Testis (tissue), 3 donors: Measurements from ENCODE around the gene PLEKHM3. TPM values are rescaled to one million over a fixed set of nuclear protein-coding genes. Genes with fewer than 3 reads are reported as not detected.

Source experiments
- DNase-seq: peaks from one replicate; pipeline ENCODE4 v3.0.0-alpha.2; 2019
- H3K27ac ChIP-seq, 2 donors: fragments of 200-600 bp; sonication (generic); one replicate each; pipeline ENCODE4 v1.5.1; 2019
- H3K27me3 ChIP-seq: fragments of 200-600 bp; sonication (generic); one replicate; pipeline ENCODE4 v1.5.1; 2019
- H3K36me3 ChIP-seq: fragments of 200-600 bp; sonication (generic); one replicate; pipeline ENCODE4 v1.5.1; 2017; ENCODE audit warnings: low read depth; ENCODE audit errors: missing control alignments
- H3K4me1 ChIP-seq: fragments of 200-600 bp; sonication (generic); one replicate; pipeline ENCODE4 v1.5.1; 2019
- H3K4me3 ChIP-seq, 2 donors: fragments of 200-600 bp; sonication (generic); one replicate each; pipeline ENCODE4 v1.5.1; 2017 to 2019
- H3K9me3 ChIP-seq: fragments of 200-600 bp; sonication (generic); one replicate; pipeline ENCODE4 v1.5.1; 2017
- POLR2A ChIP-seq: fragments of 450-650 bp; IDR thresholded peaks from one replicate; pipeline ENCODE4 v1.6.1; 2017; ENCODE audit warnings: antibody characterized with exemption, mild to moderate bottlenecking, moderate library complexity
- WGBS, 2 donors: methylation state at CpG; one replicate each; pipeline ENCODE4 v1.1.5; 2018; 5-methylcytosine and 5-hydroxymethylcytosine counted together
- intact Hi-C: fragments of 100-400 bp; cut with DNase I; formaldehyde crosslinking; loops from one replicate; pipeline ENCODE4 v1.15.1; 2023; ENCODE audit warnings: low total_unique reads
- polyA plus RNA-seq: library from polyadenylated mRNA; stranded (reverse); fragments of 350-450 nt; fragmentation: Illumina TruSeq; extraction: RNeasy Lipid Tissue Mini Kit (QIAGEN cat#74804); gene quantifications from one replicate; pipeline ENCODE4 v1.2.3, GENCODE V29; 2014; ENCODE audit warnings: low read depth, low replicate concordance; ENCODE audit not compliant: insufficient read depth
- total RNA-seq, 2 donors: library from RNA; depleted of rRNA; stranded (reverse); fragments of >200 nt; gene quantifications; one replicate each; pipeline ENCODE4 v1.2.3, GENCODE V29; 2016
- TF ChIP-seq, protein P1 (sequence below), 3 experiments: fragments of 450-650 bp in 2 of 3; fragments of 200-600 bp in 1 of 3; sonication (generic) in 1 of 3; IDR thresholded peaks; one replicate each; pipeline ENCODE4 v1.5.1; 2016 to 2019; ENCODE audit warnings: antibody characterized with exemption in 3 of 3, mild to moderate bottlenecking in 2 of 3, moderate library complexity in 1 of 3

The PLEKHM3 gene
- total and polyA plus RNA-seq, 3 donors from 2014 or later: 12.5 to 24.6 (median 21.9) TPM

DNA sequence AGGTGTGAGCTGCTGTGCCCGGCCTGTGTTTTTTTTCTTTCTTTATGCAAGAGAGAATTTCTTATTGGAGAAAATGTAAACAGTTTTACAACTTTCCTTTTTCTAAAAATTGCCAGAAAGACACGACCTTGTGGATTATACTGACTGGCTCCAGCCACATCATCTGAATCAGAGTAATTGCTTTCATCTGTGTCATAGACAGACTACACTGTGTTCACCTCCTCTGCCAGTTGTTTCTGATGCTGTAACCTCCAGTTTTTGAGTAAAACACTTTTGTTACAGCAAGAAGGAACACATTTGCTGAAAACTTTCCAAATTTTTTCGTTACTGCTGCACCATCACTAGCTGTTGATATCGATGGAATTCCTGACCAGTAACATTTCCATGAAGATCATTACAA, 43.9 kb upstream of the PLEKHM3 start:
- TF ChIP-seq, protein P1, sequence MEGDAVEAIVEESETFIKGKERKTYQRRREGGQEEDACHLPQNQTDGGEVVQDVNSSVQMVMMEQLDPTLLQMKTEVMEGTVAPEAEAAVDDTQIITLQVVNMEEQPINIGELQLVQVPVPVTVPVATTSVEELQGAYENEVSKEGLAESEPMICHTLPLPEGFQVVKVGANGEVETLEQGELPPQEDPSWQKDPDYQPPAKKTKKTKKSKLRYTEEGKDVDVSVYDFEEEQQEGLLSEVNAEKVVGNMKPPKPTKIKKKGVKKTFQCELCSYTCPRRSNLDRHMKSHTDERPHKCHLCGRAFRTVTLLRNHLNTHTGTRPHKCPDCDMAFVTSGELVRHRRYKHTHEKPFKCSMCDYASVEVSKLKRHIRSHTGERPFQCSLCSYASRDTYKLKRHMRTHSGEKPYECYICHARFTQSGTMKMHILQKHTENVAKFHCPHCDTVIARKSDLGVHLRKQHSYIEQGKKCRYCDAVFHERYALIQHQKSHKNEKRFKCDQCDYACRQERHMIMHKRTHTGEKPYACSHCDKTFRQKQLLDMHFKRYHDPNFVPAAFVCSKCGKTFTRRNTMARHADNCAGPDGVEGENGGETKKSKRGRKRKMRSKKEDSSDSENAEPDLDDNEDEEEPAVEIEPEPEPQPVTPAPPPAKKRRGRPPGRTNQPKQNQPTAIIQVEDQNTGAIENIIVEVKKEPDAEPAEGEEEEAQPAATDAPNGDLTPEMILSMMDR (IDR thresholded peaks at IDR 0.05): no peak
- no peak for TF ChIP-seq POLR2A
- no peaks in the 10 kb centered on the region for H3K9me3 ChIP-seq
- H3K27ac ChIP-seq: no peak overlapping the region
- no peak overlapping the region for H3K4me3 ChIP-seq
- WGBS, 2 donors: 74 to 77% methylated on average over 4 of the region's 4 CpGs
- DNase-seq: no peak
- no peaks in the 10 kb centered on the region for H3K36me3 ChIP-seq
- no peaks in the 10 kb centered on the region for H3K27me3 ChIP-seq
- intact Hi-C loops: no loop called here
- H3K4me1 ChIP-seq: no peaks in the 10 kb centered on the region

DNA sequence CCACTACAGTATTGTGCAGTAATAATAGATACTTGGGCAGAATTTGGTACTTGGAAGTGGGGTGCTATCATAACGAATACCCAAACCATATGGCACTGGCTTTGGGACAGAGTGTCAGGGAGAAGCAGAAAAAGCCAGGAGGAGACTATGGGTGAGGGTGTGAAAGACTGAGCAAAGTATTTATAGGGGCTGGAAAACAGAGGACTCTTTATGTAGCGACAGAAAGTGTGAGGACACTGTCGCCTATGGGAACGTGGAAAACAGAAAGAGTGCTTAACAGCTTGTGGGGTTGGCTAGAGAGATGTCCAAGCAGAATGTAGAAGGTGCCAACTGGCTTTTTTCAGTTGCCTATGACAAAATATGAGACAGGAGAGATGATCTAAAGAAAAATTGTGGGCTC, 40.7 kb upstream of the PLEKHM3 start:
- WGBS, 2 donors: 82 to 88% methylated on average over 4 of the region's 4 CpGs
- intact Hi-C loops: no loop called here
- no peak for TF ChIP-seq POLR2A
- TF ChIP-seq, protein P1 (IDR thresholded peaks at IDR 0.05): no peak

DNA sequence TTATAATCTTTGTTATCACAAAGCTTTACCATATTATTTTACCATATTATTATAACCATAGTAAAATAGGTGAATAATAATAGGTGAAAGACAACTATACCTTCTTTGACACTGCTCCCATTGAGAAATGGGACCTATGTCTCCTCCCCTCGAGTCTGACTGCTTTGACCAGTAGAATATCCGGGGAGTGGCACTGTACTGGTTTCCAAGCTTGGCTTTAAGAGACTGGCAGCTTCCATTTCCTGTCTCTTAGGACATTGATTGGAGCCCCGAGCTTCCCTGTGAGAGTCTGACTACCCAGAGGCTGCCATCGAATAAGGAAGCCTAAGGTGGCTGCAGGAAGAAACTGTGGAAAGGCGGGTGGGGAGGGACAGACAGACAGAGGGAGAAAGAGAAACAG, 40.1 kb upstream of the PLEKHM3 start:
- no peak overlapping the region for H3K27ac ChIP-seq
- no peak for DNase-seq
- H3K27me3 ChIP-seq: no peaks in the 10 kb centered on the region
- H3K36me3 ChIP-seq: no peaks in the 10 kb centered on the region
- no peaks in the 10 kb centered on the region for H3K4me1 ChIP-seq
- 76 to 84% methylated on average over 5 of the region's 5 CpGs for WGBS, 2 donors
- TF ChIP-seq POLR2A: no peak
- TF ChIP-seq, protein P1 (IDR thresholded peaks at IDR 0.05): no peak
- intact Hi-C loops: no loop called here
- H3K4me3 ChIP-seq: no peak overlapping the region
- H3K9me3 ChIP-seq: no peaks in the 10 kb centered on the region

More for the DNA sequence above, 40.7 kb upstream of the PLEKHM3 start:
- H3K27ac ChIP-seq: no peak overlapping the region
- H3K4me3 ChIP-seq: no peak overlapping the region
- H3K4me1 ChIP-seq: no peaks in the 10 kb centered on the region
- no peaks in the 10 kb centered on the region for H3K9me3 ChIP-seq
- no peak for DNase-seq
- H3K27me3 ChIP-seq: no peaks in the 10 kb centered on the region
- no peaks in the 10 kb centered on the region for H3K36me3 ChIP-seq

DNA sequence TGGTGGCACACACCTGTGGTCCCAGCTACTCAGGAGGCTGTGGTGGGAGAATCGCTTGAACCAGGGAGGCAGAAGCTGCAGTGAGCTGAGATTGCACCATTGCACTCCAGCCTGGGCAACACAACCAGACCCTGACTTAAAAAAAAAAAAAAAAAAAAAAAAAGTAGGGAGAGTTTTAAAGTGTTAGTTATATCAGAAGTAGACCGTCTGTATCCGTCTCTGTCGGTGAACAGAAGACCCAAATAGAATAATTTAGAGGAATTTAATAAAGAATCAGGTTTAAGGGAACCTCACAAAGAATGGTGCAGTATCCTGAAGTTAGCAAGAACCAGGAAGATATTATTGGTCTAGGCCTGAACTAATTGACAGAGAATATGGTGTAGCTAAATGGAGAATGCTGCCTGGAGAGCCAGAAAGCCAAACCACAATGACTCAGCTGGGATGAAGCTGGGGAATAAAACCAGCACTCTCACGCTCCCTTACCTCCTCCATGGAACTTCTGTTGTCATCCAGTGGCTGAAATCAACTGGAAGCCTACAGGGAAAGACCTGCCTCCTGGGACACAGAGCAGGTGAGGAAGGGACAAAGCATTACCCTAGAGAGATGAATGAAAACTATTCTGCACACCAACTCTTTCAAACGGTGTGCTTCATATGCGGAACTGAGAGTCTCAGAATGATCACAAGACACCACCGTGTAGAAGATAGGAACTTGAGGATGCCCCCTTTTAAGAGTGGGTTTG, 39.1 kb upstream of the PLEKHM3 start:
- 76 to 91% methylated on average over 8 of the region's 8 CpGs for WGBS, 2 donors
- no peaks in the 10 kb centered on the region for H3K27me3 ChIP-seq
- intact Hi-C loops: no loop called here
- TF ChIP-seq POLR2A: no peak
- TF ChIP-seq, protein P1 (IDR thresholded peaks at IDR 0.05): no peak
- no peak overlapping the region for H3K4me3 ChIP-seq
- H3K36me3 ChIP-seq: no peaks in the 10 kb centered on the region
- no peaks in the 10 kb centered on the region for H3K9me3 ChIP-seq
- DNase-seq: no peak
- H3K4me1 ChIP-seq: no peaks in the 10 kb centered on the region
- no peak overlapping the region for H3K27ac ChIP-seq

DNA sequence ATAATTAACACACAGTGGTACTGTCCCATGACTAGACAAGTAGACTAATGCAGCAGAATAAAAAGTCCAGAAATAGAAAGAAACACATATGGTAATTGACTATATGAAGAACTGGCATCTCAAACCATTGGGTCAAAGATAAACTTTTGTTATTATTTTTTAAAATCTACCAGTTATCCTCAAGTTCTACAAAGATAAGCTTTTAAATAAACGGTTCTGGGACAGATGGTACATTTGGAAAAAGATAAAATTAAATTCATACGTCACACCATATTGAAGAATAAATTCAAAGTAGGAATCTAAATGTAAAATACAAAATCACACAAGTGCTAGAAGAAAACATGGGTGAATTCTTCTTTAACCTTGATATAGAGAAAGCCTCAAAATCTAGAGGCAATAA, 37.6 kb upstream of the PLEKHM3 start:
- H3K4me3 ChIP-seq: no peak overlapping the region
- H3K36me3 ChIP-seq: no peaks in the 10 kb centered on the region
- TF ChIP-seq POLR2A: no peak
- TF ChIP-seq, protein P1 (IDR thresholded peaks at IDR 0.05): no peak
- no peak for DNase-seq
- no peak overlapping the region for H3K27ac ChIP-seq
- intact Hi-C loops: no loop called here
- H3K27me3 ChIP-seq: no peaks in the 10 kb centered on the region
- no peaks in the 10 kb centered on the region for H3K9me3 ChIP-seq
- no peaks in the 10 kb centered on the region for H3K4me1 ChIP-seq
- WGBS, 2 donors: 56 to 60% methylated on average over 2 of the region's 2 CpGs
